ENCODE measurements around the gene CERK. TPM values are rescaled to one million over a fixed set of nuclear protein-coding genes. Genes with fewer than 3 reads are reported as not detected.

Gene CERK
- polyA plus RNA-seq, 1 donor from 2014 or later = 57.4 TPM

- Histone ChIP-seq H3K9me2 (ENCODE audit: insufficient read depth, low read length) (no peaks in the 10 kb centered on the region), H4K20me1 (ENCODE audit: insufficient read depth) (no peaks in the 10 kb centered on the region), H3F3A (ENCODE audit: insufficient read depth, low read length, poor library complexity, severe bottlenecking) (no peaks in the 10 kb centered on the region), H2AFZ (ENCODE audit: low read depth, low read length) (no peak overlapping the region), H3K27ac (ENCODE audit: low read length) (no peak overlapping the region), H3K9ac (ENCODE audit: low read length) (no peak overlapping the region), H3K27me3 (ENCODE audit: insufficient read depth, low read depth, low read length) (no peaks in the 10 kb centered on the region), H3K36me3 (ENCODE audit: insufficient read depth, low read length) (peaks cover 7% of the 10 kb centered on the region), H3K9me3 (ENCODE audit: low read length) (no peaks in the 10 kb centered on the region), H3K79me2 (replicated peaks; ENCODE audit: insufficient read depth, low read length) (no peaks in the 10 kb centered on the region), H3K4me3 (ENCODE audit: low read length) (no peak overlapping the region), H3K4me2 (ENCODE audit: low read length) (no peak overlapping the region)
- TF ChIP-seq MXI1 (conservative IDR thresholded peaks at IDR 0.05; ENCODE audit: poor library complexity, severe bottlenecking) (no peak), POLR2AphosphoS5 (IDR thresholded peaks at IDR 0.05) (no peak), RAD21 (conservative IDR thresholded peaks at IDR 0.05) (no peak), TAF1 (IDR thresholded peaks at IDR 0.05; ENCODE audit: low read depth) (no peak), REST (IDR thresholded peaks at IDR 0.05; ENCODE audit: borderline replicate concordance) (no peak), EP300 (conservative IDR thresholded peaks at IDR 0.05; ENCODE audit: poor library complexity, severe bottlenecking) (no peak), SMC3 (conservative IDR thresholded peaks at IDR 0.05; ENCODE audit: poor library complexity) (no peak), EZH2 (IDR thresholded peaks at IDR 0.05; ENCODE audit: borderline replicate concordance, insufficient read depth, low read length, poor library complexity, severe bottlenecking) (no peak)
- TF ChIP-seq, protein P1, sequence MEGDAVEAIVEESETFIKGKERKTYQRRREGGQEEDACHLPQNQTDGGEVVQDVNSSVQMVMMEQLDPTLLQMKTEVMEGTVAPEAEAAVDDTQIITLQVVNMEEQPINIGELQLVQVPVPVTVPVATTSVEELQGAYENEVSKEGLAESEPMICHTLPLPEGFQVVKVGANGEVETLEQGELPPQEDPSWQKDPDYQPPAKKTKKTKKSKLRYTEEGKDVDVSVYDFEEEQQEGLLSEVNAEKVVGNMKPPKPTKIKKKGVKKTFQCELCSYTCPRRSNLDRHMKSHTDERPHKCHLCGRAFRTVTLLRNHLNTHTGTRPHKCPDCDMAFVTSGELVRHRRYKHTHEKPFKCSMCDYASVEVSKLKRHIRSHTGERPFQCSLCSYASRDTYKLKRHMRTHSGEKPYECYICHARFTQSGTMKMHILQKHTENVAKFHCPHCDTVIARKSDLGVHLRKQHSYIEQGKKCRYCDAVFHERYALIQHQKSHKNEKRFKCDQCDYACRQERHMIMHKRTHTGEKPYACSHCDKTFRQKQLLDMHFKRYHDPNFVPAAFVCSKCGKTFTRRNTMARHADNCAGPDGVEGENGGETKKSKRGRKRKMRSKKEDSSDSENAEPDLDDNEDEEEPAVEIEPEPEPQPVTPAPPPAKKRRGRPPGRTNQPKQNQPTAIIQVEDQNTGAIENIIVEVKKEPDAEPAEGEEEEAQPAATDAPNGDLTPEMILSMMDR (IDR thresholded peaks at IDR 0.05; ENCODE audit: poor library complexity, severe bottlenecking) = no peak
Observed at GRCh38 chr22:46686221-46687047, 51.6 kb downstream of the CERK start.

DNA sequence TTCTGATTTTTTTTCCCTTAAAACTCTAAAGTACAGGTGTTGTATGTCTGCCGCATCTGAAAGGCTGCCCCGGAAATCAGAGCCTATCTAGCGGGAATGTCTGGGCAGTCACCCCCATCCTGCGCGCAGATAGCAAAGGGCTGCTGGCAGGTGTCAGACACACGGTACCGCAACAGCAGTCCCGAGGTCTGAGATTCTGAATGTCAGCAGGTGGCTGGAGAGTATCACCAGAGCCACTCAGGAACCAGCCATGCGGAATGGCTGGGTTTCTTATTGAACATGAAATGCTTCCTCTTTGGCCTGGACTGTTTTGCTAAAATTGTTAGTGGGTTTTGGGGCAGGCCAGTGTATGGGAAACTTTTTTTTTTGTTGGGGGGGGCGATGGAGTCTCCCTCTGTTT is 53.3 kb downstream of the CERK start:
- no peaks in the 10 kb centered on the region for H3F3A ChIP-seq (ENCODE audit: insufficient read depth, low read length, poor library complexity, severe bottlenecking)
- no peak overlapping the region for H2AFZ ChIP-seq (ENCODE audit: low read depth, low read length)
- TF ChIP-seq EZH2 (IDR thresholded peaks at IDR 0.05; ENCODE audit: borderline replicate concordance, insufficient read depth, low read length, poor library complexity, severe bottlenecking) (no peak), MXI1 (conservative IDR thresholded peaks at IDR 0.05; ENCODE audit: poor library complexity, severe bottlenecking) (no peak), REST (IDR thresholded peaks at IDR 0.05; ENCODE audit: borderline replicate concordance) (no peak), SMC3 (conservative IDR thresholded peaks at IDR 0.05; ENCODE audit: poor library complexity) (no peak), POLR2AphosphoS5 (IDR thresholded peaks at IDR 0.05) (no peak), RAD21 (conservative IDR thresholded peaks at IDR 0.05) (no peak)
- TF ChIP-seq, protein P1 (IDR thresholded peaks at IDR 0.05; ENCODE audit: poor library complexity, severe bottlenecking) = no peak
- no peaks in the 10 kb centered on the region for H4K20me1 ChIP-seq (ENCODE audit: insufficient read depth)
- no peak overlapping the region for H3K4me3 ChIP-seq (ENCODE audit: low read length)
- no peaks in the 10 kb centered on the region for H3K9me2 ChIP-seq (ENCODE audit: insufficient read depth, low read length)
- H3K27ac ChIP-seq (ENCODE audit: low read length) = no peak overlapping the region
- H3K4me2 ChIP-seq (ENCODE audit: low read length) = no peak overlapping the region
- H3K27me3 ChIP-seq (ENCODE audit: insufficient read depth, low read depth, low read length) = no peaks in the 10 kb centered on the region
- no peaks in the 10 kb centered on the region for H3K79me2 ChIP-seq (replicated peaks; ENCODE audit: insufficient read depth, low read length)
- no peak overlapping the region for H3K9ac ChIP-seq (ENCODE audit: low read length)
- H3K9me3 ChIP-seq (ENCODE audit: low read length) = no peaks in the 10 kb centered on the region
- peaks cover 7% of the 10 kb centered on the region for H3K36me3 ChIP-seq (ENCODE audit: insufficient read depth, low read length)
